LNCaP clone FGC (cell line): ENCODE data around the gene MARCKS.

ENCODE experiments used
- DNase-seq: peaks from one replicate; pipeline ENCODE4 v3.0.0-alpha.2; 2011; ENCODE audit warnings: low read depth
- H3K4me3 ChIP-seq: 2 replicates; pipeline ENCODE4 v1.5.1; 2011; ENCODE audit warnings: mild to moderate bottlenecking, low read depth, low read length, control low read depth
- TF ChIP-seq, protein P1 (sequence below): IDR thresholded peaks from 2 replicates; pipeline ENCODE4 v1.5.1; 2012; ENCODE audit warnings: mild to moderate bottlenecking; ENCODE audit not compliant: control insufficient read depth, insufficient read depth; ENCODE audit errors: extremely low read depth

The MARCKS gene

DNA sequence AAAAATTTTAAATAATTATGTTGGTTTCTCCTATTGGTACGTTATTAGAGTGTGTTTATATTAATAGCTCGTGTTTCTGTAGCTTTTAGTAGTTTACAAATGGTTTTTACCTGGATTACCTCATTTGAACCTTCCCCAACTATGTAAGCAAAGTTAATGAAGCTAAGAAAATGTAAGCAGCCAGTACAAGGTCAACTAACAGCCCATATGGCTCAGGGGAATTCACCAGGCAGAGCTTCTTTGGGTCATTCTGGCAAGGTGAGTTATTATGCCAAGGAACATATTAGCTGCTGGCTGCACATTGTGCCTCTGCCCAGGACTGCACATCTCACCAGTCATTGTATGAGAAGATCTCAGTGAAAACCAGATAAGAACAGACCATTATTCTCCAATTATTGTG lies 27.0 kb upstream of the MARCKS start:
- no peak overlapping the region for H3K4me3 ChIP-seq
- DNase-seq, result no peak
- TF ChIP-seq, protein P1, sequence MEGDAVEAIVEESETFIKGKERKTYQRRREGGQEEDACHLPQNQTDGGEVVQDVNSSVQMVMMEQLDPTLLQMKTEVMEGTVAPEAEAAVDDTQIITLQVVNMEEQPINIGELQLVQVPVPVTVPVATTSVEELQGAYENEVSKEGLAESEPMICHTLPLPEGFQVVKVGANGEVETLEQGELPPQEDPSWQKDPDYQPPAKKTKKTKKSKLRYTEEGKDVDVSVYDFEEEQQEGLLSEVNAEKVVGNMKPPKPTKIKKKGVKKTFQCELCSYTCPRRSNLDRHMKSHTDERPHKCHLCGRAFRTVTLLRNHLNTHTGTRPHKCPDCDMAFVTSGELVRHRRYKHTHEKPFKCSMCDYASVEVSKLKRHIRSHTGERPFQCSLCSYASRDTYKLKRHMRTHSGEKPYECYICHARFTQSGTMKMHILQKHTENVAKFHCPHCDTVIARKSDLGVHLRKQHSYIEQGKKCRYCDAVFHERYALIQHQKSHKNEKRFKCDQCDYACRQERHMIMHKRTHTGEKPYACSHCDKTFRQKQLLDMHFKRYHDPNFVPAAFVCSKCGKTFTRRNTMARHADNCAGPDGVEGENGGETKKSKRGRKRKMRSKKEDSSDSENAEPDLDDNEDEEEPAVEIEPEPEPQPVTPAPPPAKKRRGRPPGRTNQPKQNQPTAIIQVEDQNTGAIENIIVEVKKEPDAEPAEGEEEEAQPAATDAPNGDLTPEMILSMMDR, result no peak

DNA sequence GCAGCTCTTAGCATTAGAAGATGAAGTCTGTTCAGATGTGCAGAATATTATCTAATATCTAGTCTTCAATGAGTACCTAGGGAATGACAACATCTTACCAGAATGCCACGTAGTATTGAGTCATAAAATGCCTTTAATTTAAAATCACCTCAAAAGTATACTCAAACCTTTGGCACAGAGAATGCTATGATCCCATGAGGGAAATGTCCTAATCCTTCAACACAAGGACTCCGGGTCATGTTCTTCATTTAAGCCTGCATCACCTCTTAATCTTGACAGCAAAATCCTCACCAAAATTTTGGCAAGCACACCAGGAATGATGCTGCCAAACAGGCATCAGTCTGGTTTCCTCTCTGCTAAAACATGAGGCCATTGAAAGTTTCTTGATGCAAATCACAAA lies 23.6 kb upstream of the MARCKS start:
- DNase-seq, result no peak
- H3K4me3 ChIP-seq, result no peak overlapping the region
- TF ChIP-seq, protein P1, result no peak

DNA sequence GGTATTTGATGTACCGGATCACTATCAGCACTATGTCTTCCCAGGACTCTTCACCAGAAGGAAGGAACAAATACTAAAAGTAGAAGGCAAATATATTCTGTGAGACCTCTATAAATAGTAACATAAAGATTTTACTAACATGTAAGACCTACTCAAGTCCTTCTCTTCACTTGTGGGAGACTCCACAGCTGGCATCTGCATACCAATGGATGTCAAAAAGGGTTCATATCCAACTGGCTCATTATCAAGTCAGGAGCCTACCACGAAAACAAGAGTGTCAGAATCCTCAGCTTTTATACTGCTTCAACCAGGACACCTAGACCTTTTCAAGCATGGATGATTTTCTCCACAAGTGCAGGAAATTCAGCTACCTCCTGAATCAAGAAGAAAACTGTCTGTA lies 20.0 kb upstream of the MARCKS start:
- TF ChIP-seq, protein P1, result no peak
- DNase-seq, result no peak

DNA sequence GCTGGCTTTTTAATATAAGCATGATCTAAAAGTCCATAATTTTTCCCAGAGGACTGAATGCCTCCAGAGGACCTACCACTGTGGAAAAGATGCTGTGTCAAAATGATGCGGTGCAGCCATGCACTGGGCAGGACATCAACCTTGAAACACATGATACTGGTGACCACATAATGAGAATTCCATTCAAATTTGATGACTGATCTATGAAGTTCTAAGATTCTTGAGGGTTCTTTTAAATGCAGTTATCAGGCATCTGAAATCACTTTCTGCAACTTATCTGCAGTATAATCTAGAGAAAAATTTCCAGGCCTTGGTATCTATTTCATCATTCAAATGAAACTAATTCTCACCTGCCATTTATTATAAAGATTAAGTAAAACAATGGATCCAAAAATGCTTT lies 15.0 kb upstream of the MARCKS start:
- no peak overlapping the region for H3K4me3 ChIP-seq
- DNase-seq, result no peak
- TF ChIP-seq, protein P1, result no peak

More for the DNA sequence above, 20.0 kb upstream of the MARCKS start:
- H3K4me3 ChIP-seq, result no peak overlapping the region

DNA sequence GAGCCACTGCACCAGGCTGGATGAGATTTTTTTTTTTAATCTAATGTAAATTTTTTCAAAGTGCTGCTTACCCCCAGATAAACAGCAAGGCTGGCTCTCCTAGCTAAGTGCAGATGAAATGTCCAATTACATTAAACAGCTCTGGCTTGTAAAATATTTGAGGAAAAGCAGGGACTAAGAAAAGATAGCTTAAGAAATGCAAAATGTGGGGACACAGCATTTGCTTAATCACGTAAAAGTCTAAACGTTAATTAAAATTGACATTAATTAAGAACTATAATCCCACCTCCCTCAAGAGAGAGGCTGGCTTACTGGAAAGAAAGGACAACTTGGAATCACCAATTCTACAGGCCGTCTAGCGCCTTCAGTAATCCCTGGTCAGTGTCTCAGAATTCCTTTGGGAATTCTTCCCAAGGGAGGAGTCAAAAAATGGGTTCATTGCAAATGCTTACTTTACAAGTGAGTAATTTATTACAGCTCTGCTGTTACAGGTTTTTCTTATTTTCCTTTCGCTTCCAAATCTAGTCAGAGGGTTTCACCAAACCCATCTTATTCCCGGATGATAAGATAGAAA lies 13.6 kb upstream of the MARCKS start:
- TF ChIP-seq, protein P1, result no peak
- H3K4me3 ChIP-seq, result no peak overlapping the region
- no peak for DNase-seq

DNA sequence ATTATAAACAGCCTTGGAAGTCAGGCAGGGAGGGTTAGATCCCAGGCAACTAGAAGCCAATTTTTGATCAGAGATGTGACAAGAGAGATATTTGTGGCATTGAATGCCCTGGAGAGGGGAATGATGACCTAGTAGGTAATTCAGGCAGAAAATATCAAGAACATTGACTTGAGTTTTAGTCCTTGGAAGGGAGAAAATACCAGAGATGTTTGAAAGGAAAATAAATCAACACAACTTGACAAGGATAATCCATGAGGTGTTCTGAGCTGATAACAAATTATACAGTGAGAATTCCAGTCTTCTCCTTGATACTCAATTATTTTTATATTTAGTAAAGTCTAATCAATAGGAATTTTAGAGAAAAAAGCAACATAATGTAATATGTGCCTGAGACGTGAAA lies 10.6 kb upstream of the MARCKS start:
- TF ChIP-seq, protein P1, result no peak
- DNase-seq, result no peak
- no peak overlapping the region for H3K4me3 ChIP-seq

DNA sequence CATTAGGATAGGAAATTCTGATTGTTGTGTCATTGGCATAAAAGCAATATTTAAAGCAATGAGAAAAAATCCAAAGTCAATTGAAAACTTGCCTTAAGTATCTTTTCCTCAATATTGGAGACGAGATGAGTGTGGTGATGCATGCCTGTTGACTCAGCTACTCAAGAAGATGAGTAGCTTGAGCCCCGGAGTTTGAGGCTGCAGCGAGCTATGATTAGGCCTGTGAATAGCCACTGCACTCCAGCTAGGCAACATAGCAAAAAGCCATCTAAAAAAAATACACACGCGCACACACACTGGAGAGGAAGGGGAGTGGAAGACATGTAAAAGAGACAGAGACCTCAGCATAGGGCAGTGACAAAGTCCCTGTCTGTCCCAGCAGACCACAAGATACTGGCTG lies 9.7 kb upstream of the MARCKS start:
- TF ChIP-seq, protein P1, result no peak
- no peak for DNase-seq
- H3K4me3 ChIP-seq, result no peak overlapping the region
